ENCODE data around the gene MS4A4E.

The MS4A4E gene

GRCh38 chr11:60257956-60258722, 15.2 kb upstream of the MS4A4E start:
- H3K36me3 ChIP-seq (replicated peaks in 1 of 2; ENCODE audit: control insufficient read depth in 2 of 2, insufficient read depth in 2 of 2, low read length in 2 of 2): no peaks in the 10 kb centered on the region
- no peak overlapping the region for H4K8ac ChIP-seq (ENCODE audit: low read depth, low read length)
- H3K14ac ChIP-seq (ENCODE audit: low read length): no peak overlapping the region
- no peaks in the 10 kb centered on the region for H3K27me3 ChIP-seq (ENCODE audit: control insufficient read depth in 3 of 3, insufficient read depth in 3 of 3, low read depth in 1 of 3, low read length in 3 of 3)
- no peak overlapping the region for H2BK12ac ChIP-seq (ENCODE audit: low read length)
- DNase-seq (ENCODE audit: low spot score): no peak
- H3K23ac ChIP-seq (ENCODE audit: low read depth, low read length, poor library complexity): no peak overlapping the region
- H2BK5ac ChIP-seq (ENCODE audit: low read length): no peak overlapping the region
- no peak overlapping the region for H2AK5ac ChIP-seq (ENCODE audit: low read depth, low read length)
- H3K18ac ChIP-seq (ENCODE audit: low read length): no peak overlapping the region
- no peak overlapping the region for H3K27ac ChIP-seq (replicated peaks; ENCODE audit: low read length)
- H3K9me3 ChIP-seq (replicated peaks in 1 of 2; ENCODE audit: control insufficient read depth in 2 of 2, insufficient read depth in 1 of 2, low read depth in 1 of 2, low read length in 2 of 2): peaks cover 0 to 3% of the 10 kb centered on the region in 2 donors
- no CpG with 5 or more reads among the region's 4 CpGs for WGBS, 2 donors (ENCODE audit: extremely low coverage in 2 of 2, insufficient read length in 2 of 2, insufficient replicate concordance in 1 of 2)
- no peak overlapping the region for H4K91ac ChIP-seq (ENCODE audit: low read depth, low read length, poor library complexity)
- H3K4ac ChIP-seq (ENCODE audit: low read length): no peak overlapping the region
- H2BK15ac ChIP-seq (ENCODE audit: low read length): no peak overlapping the region
- no peaks in the 10 kb centered on the region for H3K79me1 ChIP-seq (ENCODE audit: low read depth, low read length)
- H3K4me2 ChIP-seq (ENCODE audit: insufficient read depth, low read length, poor library complexity, severe bottlenecking): no peak overlapping the region
- no peak overlapping the region for H2BK120ac ChIP-seq (ENCODE audit: low read depth, low read length)
- no peaks in the 10 kb centered on the region for H3K4me1 ChIP-seq (ENCODE audit: control insufficient read depth in 2 of 2, insufficient read depth in 1 of 2, low read depth in 1 of 2, low read length in 2 of 2)
- H3K4me3 ChIP-seq (ENCODE audit: low read length in 2 of 2): no peak overlapping the region
- H3K9ac ChIP-seq (ENCODE audit: low read depth, low read length, poor library complexity): no peak overlapping the region
- no peak overlapping the region for H2AFZ ChIP-seq (ENCODE audit: low read length)

DNA sequence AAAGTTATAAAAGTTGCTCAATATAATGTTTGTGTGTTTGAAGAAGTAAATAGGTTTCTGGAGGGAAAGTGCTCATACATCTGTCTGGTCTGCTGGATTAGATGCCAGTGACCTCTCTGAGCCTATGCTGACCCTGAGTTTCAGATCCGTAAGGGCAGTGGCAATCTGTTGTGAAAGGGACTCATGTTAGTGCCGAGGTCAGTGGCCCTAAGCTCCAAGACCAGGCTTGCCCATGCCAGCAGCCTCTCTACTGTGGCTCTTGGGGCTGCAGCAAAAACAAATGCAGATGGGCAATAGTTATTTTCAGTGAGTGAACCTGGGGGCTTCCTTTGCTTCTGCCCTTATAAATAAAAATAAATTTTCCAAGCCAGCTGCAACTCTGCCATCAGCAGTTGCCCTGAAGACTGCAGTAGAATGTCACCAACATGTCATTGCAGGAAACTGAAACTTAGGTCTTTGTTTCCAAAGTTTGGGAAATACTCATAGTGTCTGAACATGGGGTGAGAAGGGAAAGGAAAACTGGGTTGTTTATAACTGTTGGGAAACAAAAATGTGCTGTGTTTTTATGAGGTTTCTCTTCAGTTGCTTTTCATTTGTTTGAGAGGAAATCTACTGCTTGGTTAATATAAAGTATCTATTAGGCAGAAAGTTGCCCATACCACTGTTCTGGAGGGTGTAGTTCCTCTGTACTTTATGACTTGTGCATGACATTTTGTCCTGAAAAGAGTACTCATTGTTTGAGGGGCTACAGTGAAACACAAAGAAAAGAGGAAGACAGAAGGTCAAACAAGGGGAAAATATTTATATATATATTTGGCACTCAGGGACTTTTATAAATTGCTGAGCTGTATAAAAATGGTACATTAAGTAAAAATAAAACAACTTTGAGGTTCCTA, 9.5 kb upstream of the MS4A4E start:
- Histone ChIP-seq H3K4me1 (ENCODE audit: control insufficient read depth in 2 of 2, insufficient read depth in 1 of 2, low read depth in 1 of 2, low read length in 2 of 2) (no peaks in the 10 kb centered on the region), H4K8ac (ENCODE audit: low read depth, low read length) (no peak overlapping the region), H2AK5ac (ENCODE audit: low read depth, low read length) (no peak overlapping the region), H3K79me1 (ENCODE audit: low read depth, low read length) (no peaks in the 10 kb centered on the region), H3K27me3 (ENCODE audit: control insufficient read depth in 3 of 3, insufficient read depth in 3 of 3, low read depth in 1 of 3, low read length in 3 of 3) (no peaks in the 10 kb centered on the region), H3K9ac (ENCODE audit: low read depth, low read length, poor library complexity) (no peak overlapping the region), H2BK15ac (ENCODE audit: low read length) (no peak overlapping the region), H3K4me2 (ENCODE audit: insufficient read depth, low read length, poor library complexity, severe bottlenecking) (no peak overlapping the region), H2BK12ac (ENCODE audit: low read length) (no peak overlapping the region), H3K23ac (ENCODE audit: low read depth, low read length, poor library complexity) (no peak overlapping the region), H3K9me3 (replicated peaks in 1 of 2; ENCODE audit: control insufficient read depth in 2 of 2, insufficient read depth in 1 of 2, low read depth in 1 of 2, low read length in 2 of 2) (peaks cover 0 to 3% of the 10 kb centered on the region in 2 donors), H3K4ac (ENCODE audit: low read length) (no peak overlapping the region), H2BK5ac (ENCODE audit: low read length) (no peak overlapping the region), H3K4me3 (ENCODE audit: low read length in 2 of 2) (no peak overlapping the region), H3K36me3 (replicated peaks in 1 of 2; ENCODE audit: control insufficient read depth in 2 of 2, insufficient read depth in 2 of 2, low read length in 2 of 2) (no peaks in the 10 kb centered on the region), H3K18ac (ENCODE audit: low read length) (no peak overlapping the region), H2BK120ac (ENCODE audit: low read depth, low read length) (no peak overlapping the region), H4K91ac (ENCODE audit: low read depth, low read length, poor library complexity) (no peak overlapping the region), H3K27ac (replicated peaks; ENCODE audit: low read length) (no peak overlapping the region), H2AFZ (ENCODE audit: low read length) (no peak overlapping the region), H3K14ac (ENCODE audit: low read length) (no peak overlapping the region)
- no CpG with 5 or more reads among the region's 2 CpGs for WGBS, 2 donors (ENCODE audit: extremely low coverage in 2 of 2, insufficient read length in 2 of 2, insufficient replicate concordance in 1 of 2)
- DNase-seq (ENCODE audit: low spot score): no peak

- Histone ChIP-seq H3K18ac (ENCODE audit: low read length) (no peak overlapping the region), H3K9ac (ENCODE audit: low read depth, low read length, poor library complexity) (no peak overlapping the region), H3K79me1 (ENCODE audit: low read depth, low read length) (no peaks in the 10 kb centered on the region), H3K36me3 (replicated peaks in 1 of 2; ENCODE audit: control insufficient read depth in 2 of 2, insufficient read depth in 2 of 2, low read length in 2 of 2) (no peaks in the 10 kb centered on the region), H2BK15ac (ENCODE audit: low read length) (no peak overlapping the region), H3K23ac (ENCODE audit: low read depth, low read length, poor library complexity) (no peak overlapping the region), H4K8ac (ENCODE audit: low read depth, low read length) (no peak overlapping the region), H2BK120ac (ENCODE audit: low read depth, low read length) (no peak overlapping the region), H2BK5ac (ENCODE audit: low read length) (no peak overlapping the region), H2AK5ac (ENCODE audit: low read depth, low read length) (no peak overlapping the region), H3K4me2 (ENCODE audit: insufficient read depth, low read length, poor library complexity, severe bottlenecking) (no peak overlapping the region), H3K27ac (replicated peaks; ENCODE audit: low read length) (no peak overlapping the region), H2BK12ac (ENCODE audit: low read length) (no peak overlapping the region), H2AFZ (ENCODE audit: low read length) (no peak overlapping the region), H4K91ac (ENCODE audit: low read depth, low read length, poor library complexity) (no peak overlapping the region), H3K4me1 (ENCODE audit: control insufficient read depth in 2 of 2, insufficient read depth in 1 of 2, low read depth in 1 of 2, low read length in 2 of 2) (no peaks in the 10 kb centered on the region), H3K14ac (ENCODE audit: low read length) (no peak overlapping the region), H3K4me3 (ENCODE audit: low read length in 2 of 2) (no peak overlapping the region), H3K27me3 (ENCODE audit: control insufficient read depth in 3 of 3, insufficient read depth in 3 of 3, low read depth in 1 of 3, low read length in 3 of 3) (no peaks in the 10 kb centered on the region), H3K9me3 (replicated peaks in 1 of 2; ENCODE audit: control insufficient read depth in 2 of 2, insufficient read depth in 1 of 2, low read depth in 1 of 2, low read length in 2 of 2) (peaks cover 0 to 3% of the 10 kb centered on the region in 2 donors), H3K4ac (ENCODE audit: low read length) (no peak overlapping the region)
- WGBS, 2 donors (ENCODE audit: extremely low coverage in 2 of 2, insufficient read length in 2 of 2, insufficient replicate concordance in 1 of 2): no CpG with 5 or more reads among the region's 6 CpGs
- peak; percentile 45 for DNase-seq (ENCODE audit: low spot score)
Measured at GRCh38 chr11:60251485-60252212, 8.7 kb upstream of the MS4A4E start.
